OCI-LY3 (cell line): Measurements from ENCODE around the gene CSKMT.

Experiments
- EZH2phosphoT487 ChIP-seq: fragments of 200-600 bp; shearing (Covaris generic); IDR thresholded peaks from 2 replicates; pipeline ENCODE4 v1.6.1; 2018; ENCODE audit warnings: antibody characterized with exemption, mixed run types, low read depth
- TF ChIP-seq, protein P1 (sequence below): fragments of 200-600, 300-600 bp; sonication (generic); IDR thresholded peaks from 2 replicates; pipeline ENCODE4 v1.5.1; 2014; ENCODE audit warnings: antibody characterized with exemption, low read length, low read depth

- TF ChIP-seq, protein P1, sequence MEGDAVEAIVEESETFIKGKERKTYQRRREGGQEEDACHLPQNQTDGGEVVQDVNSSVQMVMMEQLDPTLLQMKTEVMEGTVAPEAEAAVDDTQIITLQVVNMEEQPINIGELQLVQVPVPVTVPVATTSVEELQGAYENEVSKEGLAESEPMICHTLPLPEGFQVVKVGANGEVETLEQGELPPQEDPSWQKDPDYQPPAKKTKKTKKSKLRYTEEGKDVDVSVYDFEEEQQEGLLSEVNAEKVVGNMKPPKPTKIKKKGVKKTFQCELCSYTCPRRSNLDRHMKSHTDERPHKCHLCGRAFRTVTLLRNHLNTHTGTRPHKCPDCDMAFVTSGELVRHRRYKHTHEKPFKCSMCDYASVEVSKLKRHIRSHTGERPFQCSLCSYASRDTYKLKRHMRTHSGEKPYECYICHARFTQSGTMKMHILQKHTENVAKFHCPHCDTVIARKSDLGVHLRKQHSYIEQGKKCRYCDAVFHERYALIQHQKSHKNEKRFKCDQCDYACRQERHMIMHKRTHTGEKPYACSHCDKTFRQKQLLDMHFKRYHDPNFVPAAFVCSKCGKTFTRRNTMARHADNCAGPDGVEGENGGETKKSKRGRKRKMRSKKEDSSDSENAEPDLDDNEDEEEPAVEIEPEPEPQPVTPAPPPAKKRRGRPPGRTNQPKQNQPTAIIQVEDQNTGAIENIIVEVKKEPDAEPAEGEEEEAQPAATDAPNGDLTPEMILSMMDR = no peak
- TF ChIP-seq EZH2phosphoT487 = no peak
Measured at GRCh38 chr11:62678433-62678769, 13.3 kb downstream of the CSKMT start.
